WI38 (cell line): ENCODE results near the gene ZFAND2B.

Experiments
- H3K4me3 ChIP-seq: 2 replicates; pipeline ENCODE4 v1.5.1; 2011; ENCODE audit warnings: low read depth, mild to moderate bottlenecking, control low read depth, low read length
- TF ChIP-seq, protein P1 (sequence below): IDR thresholded peaks from 2 replicates; pipeline ENCODE4 v1.5.1; 2012; ENCODE audit warnings: low read depth, mild to moderate bottlenecking, control low read depth, low read length

ZFAND2B gene

DNA sequence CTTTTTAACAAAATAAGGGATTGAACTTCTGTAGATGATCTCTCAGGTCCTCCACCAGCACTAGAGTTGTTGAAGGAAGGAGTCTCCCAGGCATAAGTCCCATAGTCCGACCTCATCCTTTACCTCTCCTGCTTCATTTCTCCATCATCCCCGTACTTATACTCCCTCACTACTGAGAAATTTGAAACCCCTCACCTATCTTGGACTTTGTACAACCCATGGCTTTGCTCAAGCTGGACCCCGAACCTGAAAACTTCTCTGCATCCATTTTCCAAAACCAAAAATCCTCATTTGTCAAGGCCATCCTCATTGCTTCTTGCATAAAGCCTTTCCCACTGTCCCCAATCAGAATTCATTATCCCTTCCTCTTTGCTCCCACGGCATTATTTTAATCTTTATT lies 45.5 kb upstream of the ZFAND2B start:
- TF ChIP-seq, protein P1, sequence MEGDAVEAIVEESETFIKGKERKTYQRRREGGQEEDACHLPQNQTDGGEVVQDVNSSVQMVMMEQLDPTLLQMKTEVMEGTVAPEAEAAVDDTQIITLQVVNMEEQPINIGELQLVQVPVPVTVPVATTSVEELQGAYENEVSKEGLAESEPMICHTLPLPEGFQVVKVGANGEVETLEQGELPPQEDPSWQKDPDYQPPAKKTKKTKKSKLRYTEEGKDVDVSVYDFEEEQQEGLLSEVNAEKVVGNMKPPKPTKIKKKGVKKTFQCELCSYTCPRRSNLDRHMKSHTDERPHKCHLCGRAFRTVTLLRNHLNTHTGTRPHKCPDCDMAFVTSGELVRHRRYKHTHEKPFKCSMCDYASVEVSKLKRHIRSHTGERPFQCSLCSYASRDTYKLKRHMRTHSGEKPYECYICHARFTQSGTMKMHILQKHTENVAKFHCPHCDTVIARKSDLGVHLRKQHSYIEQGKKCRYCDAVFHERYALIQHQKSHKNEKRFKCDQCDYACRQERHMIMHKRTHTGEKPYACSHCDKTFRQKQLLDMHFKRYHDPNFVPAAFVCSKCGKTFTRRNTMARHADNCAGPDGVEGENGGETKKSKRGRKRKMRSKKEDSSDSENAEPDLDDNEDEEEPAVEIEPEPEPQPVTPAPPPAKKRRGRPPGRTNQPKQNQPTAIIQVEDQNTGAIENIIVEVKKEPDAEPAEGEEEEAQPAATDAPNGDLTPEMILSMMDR, result no peak

DNA sequence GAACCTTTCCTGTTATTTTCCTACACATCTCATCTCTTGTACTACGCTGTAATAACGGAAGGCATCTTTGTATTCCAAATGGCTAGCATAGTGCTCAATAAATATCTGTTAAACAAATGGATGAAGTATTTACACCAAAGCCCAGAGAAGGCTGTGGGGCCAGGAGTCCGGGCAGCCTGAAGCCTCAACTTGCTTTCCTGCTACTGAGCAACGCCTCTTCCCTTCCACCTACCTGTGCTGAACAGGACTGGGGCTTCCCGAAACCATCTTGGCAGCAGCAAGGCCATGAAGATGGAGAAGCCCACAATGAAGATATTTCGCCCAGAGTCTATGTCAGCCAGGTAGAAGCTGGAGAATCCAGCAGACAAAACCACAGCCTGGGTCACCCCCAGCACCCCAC lies 43.4 kb upstream of the ZFAND2B start:
- no peak overlapping the region for H3K4me3 ChIP-seq
- TF ChIP-seq, protein P1, result no peak

More for the DNA sequence above, 45.5 kb upstream of the ZFAND2B start:
- H3K4me3 ChIP-seq, result peak overlapping the region; percentile 60

DNA sequence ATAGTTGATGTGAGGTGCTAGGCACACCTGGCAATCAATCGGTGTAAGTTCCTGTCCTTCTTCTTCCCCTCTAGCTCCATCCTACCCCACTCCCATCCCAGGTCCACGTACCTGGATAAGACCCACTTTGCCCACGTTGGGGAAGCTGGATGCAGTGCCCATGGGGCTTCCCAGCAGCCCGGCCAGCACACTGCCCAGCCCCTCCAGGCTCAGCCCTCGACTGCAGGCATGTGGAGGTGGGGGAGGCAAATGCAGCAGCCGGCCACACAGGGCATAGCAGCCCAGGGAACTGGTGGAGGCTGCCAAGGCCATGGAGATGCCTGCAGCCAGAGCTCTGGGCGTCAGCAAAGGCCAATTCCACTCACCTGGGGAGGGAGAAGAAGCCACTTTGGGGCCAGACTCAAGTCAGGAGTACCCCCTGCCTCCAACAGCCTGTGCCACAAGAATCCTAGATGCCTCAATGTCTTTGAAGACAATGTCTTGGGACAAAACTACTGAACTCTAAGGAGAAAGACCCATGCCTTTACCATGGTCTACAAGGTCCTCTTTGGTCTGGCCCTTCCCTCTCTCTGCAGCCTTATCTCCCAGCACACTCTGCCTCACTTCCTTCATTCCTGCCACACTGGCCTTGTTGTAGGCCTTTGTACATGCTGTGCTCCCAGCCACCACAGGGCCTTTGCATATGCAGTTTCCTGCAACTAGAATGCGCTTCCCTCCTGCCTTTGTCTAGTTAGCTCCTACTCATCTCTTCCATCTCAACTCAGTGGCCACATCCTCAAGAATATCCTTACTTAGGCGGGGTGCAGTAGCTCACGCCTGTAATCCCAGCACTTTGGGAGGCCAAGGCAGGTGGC lies 41.3 kb upstream of the ZFAND2B start:
- H3K4me3 ChIP-seq, result no peak overlapping the region
- TF ChIP-seq, protein P1, result no peak

DNA sequence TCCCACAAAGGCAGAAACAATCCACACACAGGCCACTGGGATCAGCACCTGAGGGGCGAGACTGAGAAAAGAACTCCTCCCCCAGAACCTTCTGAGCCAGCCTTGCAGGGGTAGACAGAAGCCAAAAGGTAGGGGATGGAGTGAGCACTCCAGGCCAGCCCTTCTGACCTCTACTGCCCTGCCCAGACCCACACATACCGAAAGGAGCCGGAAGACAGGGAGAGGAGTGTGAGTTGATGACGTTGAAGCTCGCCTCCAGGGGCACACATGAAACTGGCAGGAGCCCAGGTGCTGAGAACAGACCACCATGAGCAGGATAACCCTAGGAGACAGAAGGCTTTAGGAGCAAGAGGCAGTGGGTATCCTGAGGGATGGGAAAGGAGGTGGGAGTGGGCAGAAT lies 38.6 kb upstream of the ZFAND2B start:
- no peak overlapping the region for H3K4me3 ChIP-seq
- TF ChIP-seq, protein P1, result no peak

DNA sequence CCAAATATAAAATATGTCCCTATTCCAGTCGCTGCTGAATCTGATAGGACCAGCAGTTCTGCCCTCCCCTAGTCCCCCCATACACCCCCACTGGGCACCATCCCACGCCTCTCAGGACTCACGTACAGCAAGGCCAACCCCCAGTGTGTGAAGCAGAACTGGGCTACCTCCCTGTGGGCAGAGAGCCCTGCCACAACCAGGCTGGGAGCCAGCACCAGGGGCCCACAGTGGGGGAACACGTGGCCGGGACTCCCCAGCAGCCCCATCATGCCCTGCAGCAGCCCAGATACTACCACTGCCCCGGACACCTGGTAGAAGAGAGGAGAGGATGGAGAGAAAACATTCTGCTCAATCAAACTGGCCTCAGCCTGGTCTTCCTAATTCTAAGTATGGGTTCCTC lies 38.1 kb upstream of the ZFAND2B start:
- no peak overlapping the region for H3K4me3 ChIP-seq
- TF ChIP-seq, protein P1, result no peak

DNA sequence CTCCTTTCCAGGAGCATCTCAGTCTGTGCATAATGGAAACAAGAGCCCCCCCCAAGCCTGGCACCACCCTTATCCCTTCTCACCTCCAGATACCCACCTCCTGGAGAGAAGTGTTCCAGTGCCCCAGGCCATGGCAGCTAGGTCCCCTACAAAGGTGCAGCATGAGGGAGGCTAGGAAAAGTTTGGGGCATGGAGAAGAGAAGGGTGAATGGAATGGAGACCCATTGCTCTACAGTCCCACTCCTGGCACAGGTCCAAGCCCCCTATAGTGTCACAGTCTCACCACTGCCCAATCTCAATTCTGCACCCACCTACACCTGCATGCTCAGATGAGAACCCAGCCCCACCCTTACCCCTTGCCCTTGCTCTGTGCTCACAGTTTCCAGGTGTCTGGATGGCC lies 37.6 kb upstream of the ZFAND2B start:
- TF ChIP-seq, protein P1, result no peak
- H3K4me3 ChIP-seq, result no peak overlapping the region

DNA sequence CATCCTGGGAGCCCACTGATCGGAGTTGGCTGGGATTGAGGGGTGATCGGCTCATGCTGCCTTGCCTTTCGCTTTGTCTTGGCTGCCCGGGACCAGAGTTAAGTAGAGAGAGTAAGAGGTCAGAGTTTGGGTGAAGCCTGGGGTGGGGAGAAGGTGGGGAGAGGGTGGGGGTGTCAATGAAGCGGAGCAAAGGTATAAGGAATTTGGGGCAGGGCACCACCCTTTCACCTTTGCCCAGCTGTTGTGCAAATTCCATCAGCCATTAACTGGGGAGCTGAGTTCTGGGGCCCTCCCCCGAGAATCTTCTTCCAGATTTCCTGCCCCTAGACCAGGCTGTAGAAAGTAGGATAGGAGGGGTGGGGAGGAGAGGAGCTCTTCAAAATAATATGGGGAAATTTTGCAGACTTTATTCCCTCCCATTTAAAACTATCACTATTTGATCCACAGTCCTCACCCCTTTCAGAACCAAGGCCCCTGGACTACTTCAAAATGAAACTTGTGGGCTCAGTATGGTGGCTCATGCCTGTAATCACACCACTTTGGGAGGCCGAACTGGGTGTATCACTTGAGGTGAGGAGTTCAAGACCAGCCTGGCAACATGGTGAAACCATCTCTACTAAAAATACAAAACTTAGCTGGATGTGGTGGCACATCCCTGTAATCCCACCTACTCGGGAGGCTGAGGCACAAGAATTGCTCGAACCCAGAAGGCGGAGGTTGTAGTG lies 36.5 kb upstream of the ZFAND2B start, which contains the start of gene SLC23A3:
Gene SLC23A3, minus strand, starts transcription at position 100 of the 725 bp plus-strand sequence. Its CDS starts 45 bp downstream, at position 55.
- H3K4me3 ChIP-seq, result no peak within 1 kb of the TSS
- TF ChIP-seq, protein P1, result no peak
